Measurements from ENCODE around the gene NPM1.
A peak's percentile ranks its signal among the peaks of the same experiment; 100 is the strongest.
"Not testable (repeated sequence)": the region's sequence is repeated elsewhere in the genome, so short reads cannot be mapped to it uniquely, and the experiment has no call there.

Gene NPM1

GRCh38 chr5:171386861-171387344 lies 746 bp upstream of the NPM1 start:
- DNase-seq: no peak

DNA sequence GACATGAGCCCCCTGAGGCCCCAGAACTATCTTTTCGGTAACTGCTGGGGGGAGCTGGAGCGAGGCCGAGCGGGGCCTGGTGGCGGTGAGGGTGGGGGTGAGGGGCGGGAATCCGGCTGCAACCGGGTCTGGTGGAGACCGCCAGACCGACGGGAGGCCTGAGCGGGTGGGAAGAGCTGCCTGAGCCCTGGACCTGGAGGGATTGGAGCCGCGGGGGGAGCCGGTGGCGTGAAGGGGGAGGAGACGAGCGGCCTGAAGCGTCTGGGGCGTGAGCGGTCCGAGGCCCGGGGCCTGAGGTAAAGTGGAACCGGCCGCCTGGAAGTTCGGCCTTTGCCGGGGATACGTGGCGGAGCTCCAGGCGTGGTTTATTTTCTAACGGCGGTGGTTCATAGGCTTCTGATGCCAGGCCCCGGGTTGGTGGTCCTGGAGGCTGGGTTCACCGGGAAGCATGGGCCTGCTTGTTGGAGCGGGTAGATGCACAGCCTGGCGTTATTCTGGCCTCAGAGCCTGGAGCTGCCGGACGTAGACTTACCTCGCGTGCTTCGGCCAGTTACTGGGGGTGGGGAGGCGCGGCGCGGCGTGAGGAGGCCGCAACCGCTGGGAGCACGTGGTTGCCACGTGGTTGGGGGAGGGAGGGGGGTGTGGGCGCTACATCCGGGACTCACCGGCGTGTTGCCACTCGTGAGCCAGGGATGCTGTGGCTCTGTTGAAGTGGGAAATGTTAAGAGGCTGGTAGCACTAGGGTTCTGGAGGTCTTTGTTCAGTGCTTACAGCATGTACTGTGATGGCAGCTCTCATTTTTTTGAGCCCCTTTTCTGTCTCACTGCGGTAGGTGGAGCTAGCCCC lies 544 bp downstream of the NPM1 start:
- DNase-seq: peak; percentile 7

GRCh38 chr5:171388816-171389168 lies 1.1 kb downstream of the NPM1 start:
- DNase-seq: no peak

DNA sequence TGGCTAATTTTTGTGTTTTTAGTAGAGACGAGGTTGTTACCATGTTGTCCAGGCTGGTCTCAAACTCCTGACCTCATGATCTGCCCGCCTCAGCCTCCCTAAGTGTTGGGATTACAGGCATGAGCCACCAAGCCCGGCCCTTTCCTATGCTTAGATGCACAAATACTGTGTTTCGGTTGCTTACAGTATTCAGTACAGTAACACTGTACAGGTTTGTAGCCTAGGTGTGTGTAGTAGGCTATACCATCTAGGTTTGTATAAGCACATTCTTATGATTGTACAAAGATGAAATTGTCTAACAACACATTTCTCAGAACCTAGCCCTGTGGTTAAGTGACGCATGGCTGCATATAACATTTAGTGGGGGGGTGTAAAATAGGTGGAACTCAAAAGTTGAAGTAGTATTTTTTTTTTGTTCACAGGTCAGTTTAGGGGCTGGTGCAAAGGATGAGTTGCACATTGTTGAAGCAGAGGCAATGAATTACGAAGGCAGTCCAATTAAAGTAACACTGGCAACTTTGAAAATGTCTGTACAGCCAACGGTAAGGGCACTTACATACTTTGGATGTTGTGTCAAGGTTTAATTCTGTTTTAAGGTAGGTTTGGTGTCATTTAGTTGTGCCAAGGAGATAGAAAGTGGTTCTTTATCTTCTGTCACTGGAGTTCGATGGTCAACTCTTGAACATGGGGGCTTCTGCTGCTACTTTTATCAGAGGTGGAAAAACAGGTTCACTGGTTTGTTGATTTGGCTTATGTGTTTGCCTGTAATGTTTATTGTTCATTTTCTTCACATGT lies 3.4 kb downstream of the NPM1 start:
- DNase-seq: no peak

DNA sequence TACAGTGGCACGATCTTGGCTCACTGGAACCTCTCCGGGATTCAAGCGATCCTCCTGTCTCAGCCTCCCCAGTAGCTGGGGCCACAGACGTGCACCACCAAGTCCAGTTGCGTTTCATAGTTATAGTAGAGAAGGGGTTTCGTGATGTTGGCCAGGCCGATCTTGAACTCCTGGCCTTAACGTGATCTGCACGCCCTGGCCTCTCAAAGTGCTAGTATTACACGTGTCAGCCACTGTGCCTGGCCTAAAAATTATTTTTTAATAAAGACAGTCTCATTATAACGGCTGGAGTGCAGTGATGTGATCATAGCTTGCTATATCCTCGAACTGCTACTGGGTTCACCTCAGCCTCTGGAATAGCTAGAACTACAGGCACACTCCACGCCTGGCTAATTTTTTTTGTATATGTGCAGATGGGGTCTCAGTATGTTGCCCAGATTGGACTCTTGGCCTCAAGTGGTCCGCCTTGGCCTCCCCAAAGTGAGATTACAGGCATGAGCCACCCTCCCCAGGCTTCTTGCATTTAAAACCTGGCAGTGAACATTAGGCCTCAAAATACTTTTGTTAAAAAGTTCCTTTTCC lies 4.4 kb downstream of the NPM1 start:
- no peak for DNase-seq

DNA sequence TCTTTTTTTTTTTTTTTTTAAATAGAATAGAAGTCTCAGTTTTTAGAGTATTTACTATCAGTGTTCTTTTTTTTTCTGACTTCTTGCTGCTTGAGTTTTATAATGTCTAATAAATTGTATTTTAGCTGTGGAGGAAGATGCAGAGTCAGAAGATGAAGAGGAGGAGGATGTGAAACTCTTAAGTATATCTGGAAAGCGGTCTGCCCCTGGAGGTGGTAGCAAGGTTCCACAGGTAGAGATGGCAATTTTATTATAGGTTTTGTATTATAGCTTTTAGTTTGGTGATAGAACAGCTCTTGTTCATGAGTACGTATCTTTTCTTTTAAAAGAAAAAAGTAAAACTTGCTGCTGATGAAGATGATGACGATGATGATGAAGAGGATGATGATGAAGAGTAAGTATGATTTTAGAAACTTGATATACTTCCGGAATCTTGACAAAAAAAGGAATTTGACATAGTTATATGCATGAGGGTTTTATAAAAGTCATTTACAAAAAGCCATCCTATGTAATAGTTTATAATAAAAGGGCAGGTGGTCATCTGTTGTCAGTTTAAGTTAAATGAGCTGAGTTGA lies 5.0 kb downstream of the NPM1 start:
- no peak for DNase-seq

DNA sequence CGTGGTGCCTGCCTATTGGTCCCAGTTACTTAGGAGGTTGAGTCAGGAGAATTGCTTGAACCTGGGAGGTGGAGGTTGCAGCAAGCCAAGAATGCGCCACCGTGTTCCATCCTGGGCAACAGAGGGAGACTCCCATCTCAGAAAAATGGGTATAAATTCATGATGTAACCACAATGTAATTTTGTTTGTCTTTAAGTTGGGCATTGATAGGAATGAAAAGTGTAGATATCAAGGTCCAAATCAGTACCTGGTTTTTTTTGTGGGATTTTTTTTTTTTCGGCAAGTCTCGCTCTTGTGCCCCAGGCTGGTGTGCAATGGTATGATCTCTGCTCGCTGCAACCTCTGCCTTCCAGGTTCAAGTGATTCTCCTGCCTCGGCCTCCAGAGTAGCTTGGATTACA lies 7.4 kb downstream of the NPM1 start:
- DNase-seq: no peak

GRCh38 chr5:171396583-171396982 lies 8.9 kb downstream of the NPM1 start:
- DNase-seq: not testable (repeated sequence)

DNA sequence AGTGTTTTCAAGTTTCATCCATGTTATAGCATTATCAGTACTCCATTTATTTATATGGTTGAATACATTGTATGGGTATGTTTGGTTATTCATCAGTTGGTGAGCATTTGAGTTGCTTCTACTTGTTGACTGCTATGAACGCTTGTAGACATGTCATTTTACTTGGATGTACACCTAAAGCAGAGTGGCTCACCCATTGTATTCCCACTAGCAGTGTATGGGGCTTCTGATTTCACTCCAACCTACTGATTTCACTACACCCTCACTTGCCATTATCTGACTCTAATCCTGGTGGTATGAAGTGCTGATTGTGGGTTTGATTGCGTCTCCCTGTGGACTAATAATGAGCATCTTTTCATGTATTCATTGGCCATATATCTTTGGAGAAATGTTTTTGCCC lies 9.5 kb downstream of the NPM1 start:
- no peak for DNase-seq

- no peak for DNase-seq
Observed at GRCh38 chr5:171397599-171397998, 9.9 kb downstream of the NPM1 start.

DNA sequence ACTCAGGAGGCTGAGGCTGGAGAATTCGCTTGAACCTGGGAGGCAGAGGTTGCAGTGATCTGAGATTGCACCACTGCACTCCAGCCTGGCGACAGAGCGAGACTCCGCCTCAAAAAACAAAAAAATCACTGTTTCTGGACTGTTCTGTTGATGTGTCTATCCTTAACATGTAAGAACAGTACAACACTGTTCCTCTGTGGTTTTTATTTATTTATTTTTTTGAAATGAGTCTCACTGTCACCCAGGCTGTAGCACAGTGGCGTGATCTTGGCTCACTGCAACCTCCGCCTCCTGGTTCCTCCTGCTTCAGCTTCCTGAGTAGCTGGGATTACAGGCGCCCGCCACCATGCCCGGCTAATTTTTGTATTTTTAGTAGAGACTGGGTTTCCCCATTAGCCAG lies 11.0 kb downstream of the NPM1 start:
- not testable (repeated sequence) for DNase-seq

GRCh38 chr5:171400169-171400568 lies 12.5 kb downstream of the NPM1 start:
- no peak for DNase-seq

DNA sequence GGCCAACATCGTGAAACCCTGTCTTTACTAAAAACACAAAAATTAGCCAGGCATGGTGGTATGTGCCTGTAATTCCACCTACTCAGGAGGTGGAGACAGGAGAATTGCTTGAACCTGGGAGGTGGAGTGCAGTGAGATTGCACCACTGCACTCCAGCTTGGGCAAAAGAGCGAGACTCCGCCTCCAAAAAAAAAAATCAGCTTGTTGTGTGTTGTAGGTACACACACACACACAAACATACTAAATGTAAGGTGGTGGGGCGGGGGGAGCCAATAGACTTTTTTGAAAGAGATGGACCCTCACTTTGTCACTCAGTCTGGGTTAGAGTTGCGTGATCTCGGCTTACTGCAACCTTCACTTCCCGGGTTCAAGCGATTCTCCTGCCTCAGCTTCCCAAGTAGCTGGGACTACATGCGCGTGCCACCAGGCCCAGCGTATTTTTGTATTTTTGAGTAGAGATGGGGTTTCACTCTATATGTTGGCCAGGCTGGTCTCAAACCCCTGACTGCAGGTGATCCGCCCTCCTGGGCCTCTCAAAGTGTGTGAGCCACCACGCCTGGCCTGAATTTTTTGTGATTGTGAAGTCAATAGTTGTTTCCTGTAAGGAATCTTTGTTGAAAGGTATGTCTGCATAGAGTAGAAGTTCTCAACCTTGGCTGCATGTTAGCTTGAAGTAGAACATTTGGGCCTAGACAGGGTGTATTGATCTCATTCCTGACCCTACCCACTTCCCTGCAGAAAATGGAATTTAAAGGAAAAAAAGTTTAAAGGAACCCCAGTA lies 13.7 kb downstream of the NPM1 start:
- no peak for DNase-seq

DNA sequence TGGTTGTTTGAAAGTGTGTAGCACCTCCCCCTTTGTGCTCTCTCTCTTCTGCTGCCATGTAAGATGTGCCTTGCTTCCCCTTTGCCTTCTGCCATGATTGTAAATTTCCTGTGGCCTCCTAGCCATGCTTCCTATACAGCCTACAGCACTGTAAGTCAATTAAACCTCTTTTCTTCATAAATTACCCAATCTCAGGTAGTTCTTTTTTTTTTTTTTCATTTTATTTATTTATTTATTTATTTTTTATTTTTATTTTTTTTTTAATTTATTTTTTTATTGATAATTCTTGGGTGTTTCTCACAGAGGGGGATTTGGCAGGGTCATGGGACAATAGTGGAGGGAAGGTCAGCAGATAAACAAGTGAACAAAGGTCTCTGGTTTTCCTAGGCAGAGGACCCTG lies 15.1 kb downstream of the NPM1 start:
- DNase-seq: not testable (repeated sequence)

DNA sequence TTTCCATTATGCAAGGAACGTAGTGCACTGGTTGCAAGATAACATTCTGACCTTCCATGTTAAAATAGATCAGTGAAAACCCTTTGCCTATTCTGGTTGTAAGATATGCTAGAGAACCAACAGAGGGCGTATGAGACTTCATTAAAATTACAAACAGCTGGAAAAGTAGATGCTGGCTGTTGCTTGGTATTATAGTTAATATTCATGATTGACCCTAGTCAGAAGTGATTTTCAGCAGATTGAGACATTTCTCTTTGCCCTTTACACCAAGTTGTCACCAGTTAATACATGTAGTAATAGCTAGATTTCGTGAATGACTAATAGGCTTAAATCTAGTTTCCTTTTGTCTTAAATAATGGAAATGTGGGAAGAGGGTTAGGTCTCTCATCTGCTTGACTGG lies 18.0 kb downstream of the NPM1 start:
- no peak for DNase-seq

- no peak for DNase-seq
Observed at GRCh38 chr5:171407234-171407633, 19.6 kb downstream of the NPM1 start.

GRCh38 chr5:171409164-171410136 lies 21.8 kb downstream of the NPM1 start:
- DNase-seq: no peak

- no peak for DNase-seq
Observed at GRCh38 chr5:171410181-171410580, 22.5 kb downstream of the NPM1 start.

- no peak for DNase-seq
Observed at GRCh38 chr5:171412186-171412585, 24.5 kb downstream of the NPM1 start.

GRCh38 chr5:171413153-171413910 lies 25.7 kb downstream of the NPM1 start:
- DNase-seq: no peak

- not testable (repeated sequence) for DNase-seq
Observed at GRCh38 chr5:171413993-171414392, 26.3 kb downstream of the NPM1 start.

All from DMS79 (cell line).